ENCODE results near the gene CCDC7.
"Not testable (repeated sequence)": the region's sequence is repeated elsewhere in the genome, so short reads cannot be mapped to it uniquely, and the experiment has no call there.

Gene CCDC7

DNA sequence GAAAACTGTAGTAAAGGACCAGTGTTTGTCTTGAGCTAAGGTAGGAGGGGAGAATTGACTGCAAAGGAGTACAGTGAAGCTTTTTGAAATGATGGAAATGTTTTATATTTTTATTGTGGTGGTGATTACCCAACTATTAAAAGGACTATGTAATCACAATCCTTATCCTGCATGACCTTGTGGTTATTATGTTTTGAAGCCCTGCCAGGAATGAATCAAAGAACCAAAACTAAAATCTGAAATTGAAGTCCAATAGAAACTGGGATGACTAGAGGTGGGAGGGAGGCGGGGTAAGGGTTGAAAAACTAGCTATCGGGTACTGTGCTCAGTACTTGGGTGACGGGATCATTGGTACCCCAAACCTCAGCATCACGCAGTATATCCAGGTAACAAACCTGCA, 8.2 kb downstream of the CCDC7 start:
- DNase-seq (ENCODE audit: low read depth): no peak

DNA sequence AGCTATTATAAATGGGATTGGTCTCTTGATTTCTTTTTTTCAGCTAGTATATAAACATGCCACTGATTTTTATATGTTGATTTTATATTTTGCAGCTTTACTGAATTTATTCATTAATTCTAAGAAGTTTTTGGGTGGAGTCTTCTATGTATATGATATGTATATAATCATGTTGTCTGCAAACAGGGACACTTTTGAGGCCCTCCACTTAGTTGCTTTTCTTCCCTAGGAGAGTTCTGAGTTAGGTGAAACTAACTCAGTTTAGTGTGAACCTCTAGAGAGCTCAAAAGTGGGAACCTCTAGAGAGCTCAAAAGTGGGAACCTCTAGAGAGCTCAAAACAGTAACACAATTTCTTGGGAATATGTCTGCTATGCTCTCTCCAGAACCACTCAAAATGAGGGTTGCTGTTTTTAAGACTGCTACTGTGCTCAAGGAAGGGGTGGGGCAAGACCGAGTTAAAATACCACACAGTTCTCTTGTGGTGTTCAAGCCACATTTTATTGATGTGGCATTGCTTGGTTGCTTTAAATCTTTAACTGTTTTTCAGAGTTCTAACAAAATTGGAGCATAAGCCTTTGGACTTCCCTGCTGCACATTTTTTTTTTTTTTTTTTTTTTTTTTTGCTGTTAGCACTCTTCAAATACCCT, 13.2 kb downstream of the CCDC7 start:
- DNase-seq (ENCODE audit: low read depth): peak; percentile 43

DNA sequence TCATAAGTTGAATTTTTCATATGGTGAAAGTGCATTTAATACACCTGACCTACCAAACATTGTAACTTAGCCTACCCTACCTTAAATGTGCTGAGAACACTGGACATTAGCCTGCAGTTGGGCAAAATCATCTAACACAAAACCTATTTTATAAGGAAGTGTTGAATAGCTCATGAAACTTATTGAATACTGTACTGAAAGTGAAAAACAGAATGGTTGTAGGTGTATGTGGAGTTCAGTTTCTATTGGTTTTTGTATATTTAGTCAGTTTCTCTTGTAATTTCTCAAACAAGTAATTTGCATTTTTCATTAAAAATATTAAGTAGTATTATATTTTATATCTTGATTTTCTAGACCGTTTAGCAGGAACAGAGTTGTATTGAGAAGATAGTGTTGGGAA, 15.3 kb downstream of the CCDC7 start:
- DNase-seq (ENCODE audit: low read depth): no peak

DNA sequence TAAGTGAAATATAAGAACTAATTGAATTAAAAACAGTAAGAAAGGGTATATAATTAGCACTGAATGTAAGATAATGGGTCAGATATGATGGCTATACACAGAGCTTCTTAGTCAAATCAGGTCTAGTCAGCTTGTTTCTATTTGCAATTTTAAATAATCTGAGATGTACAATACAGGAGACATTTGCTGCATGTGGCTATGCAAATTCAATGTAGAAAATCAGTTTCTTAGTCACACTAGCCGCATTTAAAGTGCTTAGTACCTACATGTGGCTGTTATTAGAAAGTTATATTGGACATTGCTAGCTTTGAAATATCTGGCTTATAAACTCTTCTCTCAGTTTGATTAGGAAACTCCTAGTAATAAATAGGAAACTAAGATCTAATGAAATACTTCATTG, 25.3 kb downstream of the CCDC7 start:
- no peak for DNase-seq (ENCODE audit: low read depth)

DNA sequence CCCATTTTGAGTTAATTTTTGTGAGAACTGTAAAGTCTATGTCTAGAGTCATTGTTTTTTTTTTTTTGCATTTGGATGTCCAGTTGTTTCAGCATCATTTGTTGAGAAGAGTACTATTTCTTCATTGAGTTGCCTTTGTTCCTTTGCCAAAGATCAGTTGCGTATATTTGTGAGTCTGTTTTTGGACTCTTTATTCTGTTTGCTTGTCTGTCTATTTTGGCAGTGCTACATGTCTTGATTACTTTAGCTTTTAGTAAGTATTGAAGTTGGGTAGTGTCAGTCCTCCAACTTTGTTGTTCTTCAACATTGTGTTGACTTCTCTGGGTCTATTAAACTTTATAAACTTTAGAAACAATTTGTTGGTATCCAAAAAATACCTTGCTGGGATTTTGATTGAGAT, 31.6 kb downstream of the CCDC7 start:
- DNase-seq (ENCODE audit: low read depth): no peak

DNA sequence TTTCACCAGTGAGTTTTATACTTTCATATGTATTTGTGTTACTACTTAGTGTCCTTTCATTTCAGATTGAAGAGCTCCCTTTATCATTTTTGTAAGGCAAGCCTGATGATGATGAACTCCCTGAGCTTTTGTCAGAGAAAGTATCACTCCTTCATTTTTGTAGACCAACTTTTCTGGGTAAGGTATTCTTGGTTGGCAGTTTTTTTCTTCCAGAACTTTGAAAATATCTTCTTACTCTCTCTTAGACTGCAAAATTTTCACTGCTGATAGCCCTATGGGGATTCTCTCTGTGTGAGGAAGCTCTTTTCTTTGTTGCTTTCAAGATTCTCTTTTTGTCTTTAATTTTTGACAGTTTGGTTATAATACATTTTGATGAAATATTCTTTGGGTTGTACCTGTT, 35.7 kb downstream of the CCDC7 start:
- no peak for DNase-seq (ENCODE audit: low read depth)

DNA sequence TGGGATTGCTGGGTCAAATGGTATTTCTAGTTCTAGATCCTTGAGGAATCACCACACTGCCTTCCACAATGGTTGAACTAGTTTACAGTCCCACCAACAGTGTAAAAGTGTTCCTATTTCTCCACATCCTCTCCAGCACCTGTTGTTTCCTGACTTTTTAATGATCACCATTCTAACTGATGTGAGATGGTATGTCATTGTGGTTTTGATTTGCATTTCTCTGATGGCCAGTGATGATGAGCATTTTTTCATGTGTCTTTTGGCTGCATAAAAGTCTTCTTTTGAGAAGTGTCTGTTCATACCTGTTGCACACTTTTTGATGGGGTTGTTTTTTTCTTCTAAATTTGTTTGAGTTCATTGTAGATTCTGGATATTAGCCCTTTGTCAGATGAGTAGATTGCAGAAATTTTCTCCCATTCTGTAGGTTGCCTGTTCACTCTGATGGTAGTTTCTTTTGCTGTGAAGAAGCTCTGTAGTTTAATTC, 37.1 kb downstream of the CCDC7 start:
- DNase-seq (ENCODE audit: low read depth): not testable (repeated sequence)

DNA sequence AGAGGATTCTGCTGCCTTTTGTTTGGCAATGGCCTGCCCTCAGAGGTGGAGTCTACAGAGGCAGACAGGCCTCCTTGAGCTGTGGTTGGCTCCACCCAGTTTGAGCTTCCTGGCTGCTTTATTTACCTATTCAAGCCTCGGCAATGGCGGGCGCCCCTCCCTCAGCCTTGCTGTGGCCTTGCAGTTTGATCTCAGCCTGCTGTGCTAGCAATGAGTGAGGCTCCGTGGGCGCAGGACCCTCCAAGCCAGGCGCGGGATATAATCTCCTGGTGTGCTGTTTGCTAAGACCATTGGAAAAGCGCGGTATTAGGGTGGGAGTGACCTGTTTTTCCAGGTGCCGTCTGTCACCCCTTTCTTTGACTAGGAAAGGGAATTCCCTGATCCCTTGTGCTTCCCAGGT, 42.1 kb downstream of the CCDC7 start:
- DNase-seq (ENCODE audit: low read depth): not testable (repeated sequence)

DNA sequence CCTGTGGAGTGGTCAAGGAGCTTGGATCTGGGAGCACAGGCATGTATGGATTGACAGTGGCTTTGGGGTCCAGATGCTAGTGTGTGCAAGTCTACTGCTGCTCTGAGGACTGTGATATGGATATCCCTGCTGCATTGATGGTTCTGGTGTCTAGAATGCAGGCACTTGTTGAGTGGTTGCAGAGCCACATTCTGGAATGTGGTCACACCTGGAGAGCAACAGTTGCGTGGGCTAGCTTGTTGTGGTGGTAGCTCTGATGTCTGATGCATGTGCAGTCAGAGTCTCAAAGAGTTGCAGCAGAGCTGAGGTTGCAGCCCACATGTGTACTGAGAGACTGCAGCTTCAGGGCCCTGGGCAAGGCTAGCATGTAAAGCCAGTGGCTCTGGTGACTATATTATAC, 43.2 kb downstream of the CCDC7 start:
- no peak for DNase-seq (ENCODE audit: low read depth)

DNA sequence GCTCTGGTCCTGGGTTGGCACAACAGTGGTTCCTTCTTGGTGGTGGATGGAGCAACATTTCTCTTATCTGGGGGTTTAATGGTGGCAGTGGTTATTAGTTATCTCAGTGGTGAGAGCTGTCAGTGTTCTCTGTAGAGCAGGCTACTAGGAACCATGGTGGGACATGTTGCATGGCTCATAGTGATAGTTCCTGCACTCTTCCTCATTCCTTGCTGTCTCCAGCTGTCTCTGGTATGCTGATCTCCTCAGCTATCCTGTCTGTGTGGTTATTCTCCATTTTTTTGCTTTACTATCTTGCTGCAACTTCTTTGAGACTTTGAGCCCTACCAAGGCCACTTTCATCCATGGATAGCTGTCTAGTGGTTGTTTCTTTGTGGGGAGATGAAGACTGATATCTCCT, 44.0 kb downstream of the CCDC7 start:
- DNase-seq (ENCODE audit: low read depth): no peak

DNA sequence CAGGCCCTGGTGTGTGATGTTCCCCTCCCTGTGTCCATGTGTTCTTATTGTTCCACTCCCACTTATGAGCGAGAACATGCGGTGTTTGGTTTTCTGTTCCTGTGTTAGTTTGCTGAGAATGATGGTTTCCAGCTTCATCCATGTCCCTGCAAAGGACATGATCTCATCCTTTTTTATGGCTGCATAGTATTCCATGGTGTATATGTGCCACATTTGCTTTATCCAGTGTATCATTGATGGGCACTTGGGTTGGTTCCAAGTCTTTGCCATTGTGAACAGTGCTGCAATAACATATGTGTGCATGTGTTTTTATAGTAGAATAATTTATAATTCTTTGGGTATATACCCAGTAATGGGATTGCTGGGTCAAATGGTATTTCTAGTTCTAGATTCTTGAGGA, 48.6 kb downstream of the CCDC7 start:
- not testable (repeated sequence) for DNase-seq (ENCODE audit: low read depth)

DNA sequence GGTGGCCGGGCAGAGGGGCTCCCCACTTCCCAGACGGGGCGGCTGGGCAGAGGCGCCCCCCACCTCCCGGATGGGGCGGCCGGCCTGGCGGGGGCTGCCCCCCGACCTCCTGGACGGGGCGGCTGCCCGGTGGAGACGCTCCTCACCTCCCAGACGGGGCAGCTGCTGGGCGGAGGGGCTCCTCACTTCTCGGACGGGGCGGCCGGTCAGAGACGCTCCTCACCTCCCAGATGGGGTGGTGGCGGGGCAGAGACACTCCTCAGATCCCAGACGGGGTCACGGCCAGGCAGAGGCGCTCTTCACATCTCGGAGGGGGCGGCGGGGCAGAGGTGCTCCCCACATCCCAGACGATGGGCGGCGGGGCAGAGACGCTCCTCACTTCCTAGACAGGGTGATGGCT, 54.2 kb downstream of the CCDC7 start:
- DNase-seq (ENCODE audit: low read depth): not testable (repeated sequence)

DNA sequence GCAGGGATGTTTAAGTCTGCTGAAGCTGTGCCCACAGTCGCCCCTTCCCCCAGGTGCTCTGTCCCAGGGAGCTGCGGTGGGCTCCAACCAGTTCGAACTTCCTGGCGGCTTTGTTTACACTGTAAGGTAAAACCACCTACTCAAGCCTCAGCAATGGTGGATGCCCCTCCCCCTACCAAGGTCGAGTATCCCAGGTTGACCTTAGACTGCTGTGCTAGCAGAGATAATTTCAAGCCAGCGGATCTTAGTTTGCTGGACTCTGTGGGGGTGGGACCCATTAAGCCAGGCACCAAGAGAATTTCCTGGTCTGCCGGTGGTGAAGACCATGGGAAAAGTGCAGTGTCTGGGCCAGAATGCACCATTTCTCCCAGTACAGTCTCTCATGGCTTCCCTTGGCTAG, 56.0 kb downstream of the CCDC7 start:
- no peak for DNase-seq (ENCODE audit: low read depth)

DNA sequence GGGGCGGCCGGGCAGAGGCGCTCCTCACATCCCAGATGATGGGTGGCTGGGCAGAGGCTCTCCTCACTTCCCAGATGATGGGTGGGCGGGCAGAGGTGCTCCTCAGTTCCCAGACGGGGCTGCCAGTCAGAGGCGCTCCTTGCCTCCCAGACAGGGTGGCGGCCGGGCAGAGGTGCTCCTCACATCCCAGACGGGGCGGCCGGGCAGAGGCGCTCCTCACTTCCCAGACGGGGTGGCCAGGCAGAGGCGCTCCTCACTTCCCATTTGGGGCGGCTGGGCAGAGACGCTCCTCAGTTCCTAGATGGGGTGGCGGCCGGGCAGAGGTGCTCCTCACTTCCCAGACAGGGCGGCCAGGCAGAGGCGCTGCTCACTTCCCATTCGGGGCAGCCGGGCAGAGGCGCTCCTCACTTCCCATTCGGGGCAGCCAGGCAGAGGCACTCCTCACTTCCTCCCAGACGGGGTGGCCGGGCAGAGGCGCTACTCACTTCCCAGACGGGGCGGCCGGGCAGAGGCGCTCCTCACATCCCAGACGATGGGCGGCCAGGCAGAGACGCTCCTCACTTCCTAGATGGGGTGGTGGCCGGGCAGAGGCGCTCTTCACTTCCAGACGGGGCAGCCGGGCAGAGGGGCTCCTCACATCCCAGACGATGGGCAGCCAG, 60.0 kb downstream of the CCDC7 start:
- not testable (repeated sequence) for DNase-seq (ENCODE audit: low read depth)

DNA sequence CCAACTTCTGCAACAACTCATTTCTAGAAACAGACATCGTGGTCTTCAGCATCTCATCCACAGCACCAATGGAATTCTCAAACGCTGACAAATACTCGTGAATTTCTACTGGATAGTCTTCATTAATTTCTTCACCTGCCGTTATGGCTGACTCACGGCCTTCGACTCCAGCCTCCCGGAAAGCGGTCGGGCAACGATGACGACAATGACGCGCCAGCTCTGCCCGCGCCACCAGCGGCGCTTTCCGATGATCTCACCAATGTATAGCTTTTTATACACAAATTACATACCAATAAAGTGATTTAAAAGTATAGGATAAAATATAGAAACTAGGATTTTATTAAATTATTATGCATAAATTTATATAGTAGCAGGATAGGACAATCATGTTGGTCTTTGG, 65.7 kb downstream of the CCDC7 start:
- no peak for DNase-seq (ENCODE audit: low read depth)

DNA sequence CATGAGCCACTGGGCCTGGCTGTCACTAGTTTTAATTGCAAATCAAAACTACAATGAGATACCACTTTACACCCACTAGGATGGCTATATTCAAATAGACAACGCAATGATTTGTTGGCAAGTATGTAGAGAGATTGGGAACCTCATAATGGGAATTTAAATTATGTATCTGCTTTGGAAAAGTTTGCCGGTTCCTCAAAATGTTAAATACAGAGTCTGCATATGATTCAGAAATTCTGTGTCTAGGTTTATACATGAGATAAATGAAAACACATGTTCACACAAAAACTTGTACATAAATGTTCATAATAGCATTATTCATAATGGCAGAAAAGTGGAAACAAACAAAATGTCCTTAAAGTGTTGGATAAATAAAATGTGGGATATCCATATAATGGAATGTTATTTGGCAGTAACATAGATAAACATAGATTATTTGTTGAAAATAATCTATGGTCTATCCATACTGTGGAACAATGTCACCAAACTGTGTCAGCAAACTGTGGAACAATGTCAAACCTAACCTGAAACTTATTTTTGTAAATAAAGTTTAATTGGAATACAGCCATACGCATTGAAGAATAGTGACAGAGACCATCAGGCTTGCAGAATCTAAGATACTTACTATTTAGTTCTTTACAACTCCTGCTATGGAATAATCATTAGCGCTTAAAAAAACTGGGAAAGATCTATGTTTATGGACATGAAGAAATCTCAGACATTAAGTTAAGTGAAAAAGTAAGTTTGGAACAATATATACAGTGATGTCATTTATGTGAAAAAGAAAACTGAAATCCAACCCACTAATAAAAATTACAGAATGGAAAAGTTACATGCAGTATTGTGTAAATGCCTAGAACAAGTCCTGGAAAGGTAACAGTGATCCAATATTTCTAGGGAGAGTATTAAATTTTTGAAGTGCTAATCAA, 70.9 kb downstream of the CCDC7 start:
- DNase-seq (ENCODE audit: low read depth): no peak

DNA sequence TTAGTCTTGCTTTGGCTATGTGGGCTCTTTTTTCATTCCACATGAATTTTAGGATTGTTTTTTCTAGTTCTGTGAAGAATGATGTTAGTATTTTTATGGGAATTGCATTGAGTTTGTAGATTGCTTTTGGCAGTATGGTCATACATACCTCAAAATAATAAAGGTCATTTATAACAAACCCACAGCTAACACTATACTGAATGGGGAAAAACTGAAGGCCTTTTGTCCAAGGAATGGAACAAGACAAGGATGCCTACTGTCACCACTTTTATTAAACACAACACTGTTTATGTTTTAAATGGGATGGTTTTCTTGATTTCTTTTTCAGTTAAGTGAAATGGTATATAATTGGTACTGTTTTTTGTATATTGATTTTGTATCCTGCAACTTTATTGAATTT, 84.3 kb downstream of the CCDC7 start:
- no peak for DNase-seq (ENCODE audit: low read depth)

DNA sequence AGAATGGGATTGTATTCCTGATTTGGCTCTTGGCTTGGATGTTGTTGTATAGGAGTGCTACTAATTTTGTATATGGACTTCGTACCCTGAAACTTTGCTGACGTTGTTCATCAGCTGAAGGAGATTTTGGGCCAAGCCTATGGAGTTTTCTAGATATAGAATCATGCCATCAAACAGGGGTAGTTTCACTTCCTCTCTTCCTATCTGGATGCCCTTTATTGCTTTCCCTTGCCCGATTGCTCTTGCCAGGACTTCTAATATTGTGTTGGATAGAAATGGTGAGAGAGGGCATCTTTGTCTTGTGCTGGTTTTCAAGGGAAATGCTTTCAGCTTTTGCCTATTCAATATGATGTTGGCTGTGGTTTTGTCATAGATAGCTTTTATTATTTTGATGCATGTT, 92.3 kb downstream of the CCDC7 start:
- no peak for DNase-seq (ENCODE audit: low read depth)

DNA sequence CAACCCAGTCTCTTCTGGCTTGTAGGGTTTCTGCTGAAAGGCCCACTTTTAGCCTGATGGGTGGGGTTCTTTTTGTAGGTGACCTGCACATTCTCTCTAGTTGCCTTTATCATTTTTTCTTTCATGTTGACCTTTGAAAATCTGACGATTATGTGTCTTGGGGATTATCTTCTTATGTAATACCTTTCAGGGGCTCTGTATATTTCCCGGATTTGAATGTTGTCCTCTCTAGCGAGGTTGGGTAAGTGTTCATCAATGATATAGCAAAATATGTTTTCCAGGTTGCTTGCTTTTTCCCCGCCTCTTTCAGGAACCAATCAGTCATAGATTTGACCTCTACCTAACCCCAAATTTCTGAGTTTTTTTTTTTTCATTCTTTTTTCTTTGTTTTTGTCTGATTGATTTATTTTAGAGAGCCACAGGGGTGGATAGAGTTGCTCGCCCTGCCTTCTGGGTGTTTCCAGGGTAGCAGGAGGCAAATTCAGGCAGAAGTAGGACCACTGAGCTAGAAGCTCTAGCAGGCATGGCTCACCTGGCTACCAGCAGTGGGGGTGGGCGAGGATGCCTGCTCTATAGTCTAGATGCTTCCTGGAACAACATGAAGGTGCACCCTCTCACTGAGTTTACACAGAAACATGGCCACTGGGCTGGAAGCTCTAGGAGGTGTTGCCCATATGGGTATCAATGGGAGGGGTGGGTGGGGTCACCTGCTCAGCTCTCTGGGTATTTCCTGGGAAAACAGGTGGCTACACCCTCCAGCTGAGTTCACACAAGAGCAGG, 94.9 kb downstream of the CCDC7 start:
- no peak for DNase-seq (ENCODE audit: low read depth)

DNA sequence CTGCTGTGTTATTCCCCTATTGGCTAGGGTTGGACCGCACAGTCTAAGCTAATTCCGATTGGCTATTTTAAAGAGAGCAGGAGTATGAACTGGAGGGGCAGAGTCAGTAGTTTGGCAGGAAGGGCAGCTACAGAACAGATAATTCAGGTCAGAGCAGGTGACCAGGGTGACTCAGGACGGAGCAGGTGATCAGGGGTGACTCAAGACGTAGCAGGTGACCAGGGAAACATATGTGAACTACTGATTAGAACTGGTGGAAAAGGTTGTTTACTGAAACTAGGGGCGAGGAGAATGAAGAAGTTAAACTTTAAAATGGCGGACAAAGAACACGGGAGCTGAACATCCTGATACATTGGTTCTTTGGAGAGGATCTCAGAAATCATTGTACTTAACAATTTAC, 102.3 kb downstream of the CCDC7 start:
- DNase-seq (ENCODE audit: low read depth): no peak

DNA sequence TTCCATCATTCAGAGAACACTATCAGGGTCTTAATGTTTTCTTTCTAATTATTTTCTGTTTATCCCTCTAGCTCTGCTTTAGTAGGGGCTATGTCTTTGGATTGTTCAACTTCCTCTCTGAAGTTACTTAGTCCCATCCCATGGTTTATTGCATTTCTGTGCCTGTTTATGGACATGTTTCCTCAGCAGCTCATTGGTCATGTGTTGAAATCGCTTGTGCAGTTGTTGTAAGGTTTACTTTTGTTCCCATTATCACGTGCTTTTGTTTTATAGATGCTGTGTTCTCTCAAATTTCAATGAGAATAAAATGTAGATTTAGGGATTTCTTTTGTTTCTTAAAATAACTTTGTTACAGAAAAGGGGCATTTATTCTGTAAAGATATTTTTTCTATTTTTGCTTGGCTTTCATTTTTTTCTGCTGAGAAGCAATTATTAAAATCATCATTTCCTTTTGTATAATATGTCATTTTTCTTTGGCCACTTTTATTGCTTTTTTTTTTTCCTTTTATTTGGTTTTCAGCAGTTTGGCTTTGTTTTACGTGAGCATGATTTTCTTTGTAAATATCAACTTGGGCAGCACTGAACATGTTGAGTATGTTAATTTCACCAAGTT, 110.9 kb downstream of the CCDC7 start:
- DNase-seq (ENCODE audit: low read depth): no peak

DNA sequence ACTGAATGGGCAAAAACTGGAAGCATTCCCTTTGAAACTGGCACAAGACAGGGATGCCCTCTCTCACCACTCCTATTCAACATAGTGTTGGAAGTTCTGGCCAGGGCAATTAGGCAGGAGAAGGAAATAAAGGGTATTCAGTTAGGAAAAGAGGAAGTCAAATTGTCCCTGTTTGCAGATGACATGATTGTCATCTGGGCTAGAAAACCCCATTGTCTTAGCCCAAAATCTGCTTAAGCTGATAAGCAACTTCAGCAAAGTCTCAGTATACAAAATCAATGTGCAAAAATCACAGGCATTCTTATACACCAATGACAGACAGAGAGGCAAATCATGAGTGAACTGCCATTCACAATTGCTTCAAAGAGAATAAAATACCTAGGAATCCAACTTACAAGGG, 116.8 kb downstream of the CCDC7 start:
- not testable (repeated sequence) for DNase-seq (ENCODE audit: low read depth)
